SK-N-SH (cell line): ENCODE measurements around the gene STK4. TPM values are rescaled to one million over a fixed set of nuclear protein-coding genes. Genes with fewer than 3 reads are reported as not detected.

Experiments
- CTCF ChIA-PET: fragments of 300-600, 350-600 bp; formaldehyde crosslinking; extraction: SDS; loops from one replicate; lab custom pipeline; 2021; lab: Yijun Ruan, JAX
- POLR2A ChIA-PET: fragments of 350-600 bp; sonication (Branson Sonifier 250); formaldehyde crosslinking; extraction: SDS; loops from one replicate; lab custom pipeline; 2020; ENCODE audit warnings: antibody characterized with exemption, inconsistent platforms; lab: Yijun Ruan, JAX
- DNase-seq: peaks from one replicate; pipeline ENCODE4 v3.0.0; 2012
- H2AFZ ChIP-seq: fragments of 200-600 bp; sonication (generic); 2 replicates; pipeline ENCODE4 v1.8.1; 2016; ENCODE audit warnings: antibody characterized with exemption, mild to moderate bottlenecking, low read depth
- H3F3A ChIP-seq: fragments of 200-600 bp; sonication (generic); replicated peaks from 2 replicates; pipeline ENCODE3; 2016; ENCODE audit warnings: antibody characterized with exemption, mild to moderate bottlenecking; ENCODE audit not compliant: insufficient read depth
- H3K27ac ChIP-seq, 2 experiments: fragments of 200-500 bp in 1 of 2; fragments of 200-600 bp in 1 of 2; sonication (Bioruptor generic) in 1 of 2; sonication (generic), shearing (Covaris generic) in 1 of 2; 2 replicates each; pipeline versions ENCODE4 v1.5.1 to v1.6.1; 2014 to 2016; ENCODE audit warnings: low read depth in 2 of 2, inconsistent platforms in 1 of 2, low read length in 1 of 2, mild to moderate bottlenecking in 1 of 2, mixed read lengths in 1 of 2
- H3K27me3 ChIP-seq: fragments of 200-600 bp; sonication (generic), shearing (Covaris generic); 2 replicates; pipeline ENCODE4 v1.6.1; 2016; ENCODE audit warnings: mixed run types; ENCODE audit not compliant: insufficient read depth
- H3K36me3 ChIP-seq, 2 experiments: fragments of 200-500 bp in 1 of 2; fragments of 200-600 bp in 1 of 2; sonication (Bioruptor generic) in 1 of 2; sonication (generic) in 1 of 2; replicated peaks in 1 of 2; 2 replicates each; pipeline versions ENCODE3 to v1.5.1; 2014 to 2016; ENCODE audit warnings: low read length in 1 of 2, mild to moderate bottlenecking in 1 of 2; ENCODE audit not compliant: insufficient read depth in 2 of 2, control insufficient read depth in 1 of 2
- H3K4me1 ChIP-seq, 2 experiments: fragments of 200-500 bp in 1 of 2; fragments of 200-600 bp in 1 of 2; sonication (Bioruptor generic) in 1 of 2; sonication (generic), shearing (Covaris generic) in 1 of 2; 2 replicates each; pipeline versions ENCODE4 v1.5.1 to v1.6.1; 2014 to 2016; ENCODE audit warnings: low read depth in 1 of 2, low read length in 1 of 2, mixed run types in 1 of 2; ENCODE audit not compliant: insufficient read depth in 2 of 2, control insufficient read depth in 1 of 2
- H3K4me2 ChIP-seq: fragments of 200-600 bp; sonication (generic), shearing (Covaris generic); 2 replicates; pipeline ENCODE4 v1.6.1; 2017; ENCODE audit warnings: mixed run types
- H3K4me3 ChIP-seq, 2 experiments: fragments of 200-500 bp in 1 of 2; fragments of 200-600 bp in 1 of 2; sonication (Bioruptor generic) in 1 of 2; sonication (generic), shearing (Covaris generic) in 1 of 2; 2 replicates each; pipeline versions ENCODE4 v1.5.1 to v1.8.1; 2014 to 2016; ENCODE audit warnings: low read depth in 2 of 2, inconsistent platforms in 1 of 2, low read length in 1 of 2, mild to moderate bottlenecking in 1 of 2, mixed read lengths in 1 of 2, moderate library complexity in 1 of 2
- H3K79me2 ChIP-seq: fragments of 200-600 bp; sonication (generic); 2 replicates; pipeline ENCODE4 v1.8.1; 2017; ENCODE audit warnings: mild to moderate bottlenecking; ENCODE audit not compliant: insufficient read depth
- H3K9ac ChIP-seq: fragments of 200-600 bp; sonication (generic); 2 replicates; pipeline ENCODE4 v1.6.1; 2017; ENCODE audit warnings: mixed run types
- H3K9me2 ChIP-seq: fragments of 200-600 bp; sonication (generic); 2 replicates; pipeline ENCODE4 v1.6.1; 2017; ENCODE audit warnings: mixed run types
- H3K9me3 ChIP-seq: fragments of 200-600 bp; sonication (generic); 2 replicates; pipeline ENCODE4 v1.6.1; 2017; ENCODE audit warnings: mixed run types, mild to moderate bottlenecking, moderate library complexity
- H4K20me1 ChIP-seq: fragments of 200-600 bp; sonication (generic); 2 replicates; pipeline ENCODE4 v1.6.1; 2017; ENCODE audit warnings: mild to moderate bottlenecking, mixed run types; ENCODE audit not compliant: insufficient read depth
- FOXM1 ChIP-seq: IDR thresholded peaks from 2 replicates; pipeline ENCODE4 v1.4.0; 2012; ENCODE audit warnings: low read depth, mild to moderate bottlenecking
- JUND ChIP-seq: IDR thresholded peaks from 2 replicates; pipeline ENCODE4 v1.4.0; 2012
- MEF2A ChIP-seq: IDR thresholded peaks from 2 replicates; pipeline ENCODE4 v1.4.0; 2012; ENCODE audit warnings: low read depth, borderline replicate concordance
- MXI1 ChIP-seq: IDR thresholded peaks from 2 replicates; pipeline ENCODE4 v1.6.1; 2012; ENCODE audit warnings: mild to moderate bottlenecking, low read depth, low read length, improper control_type of control experiment
- NFIC ChIP-seq: IDR thresholded peaks from 2 replicates; pipeline ENCODE4 v1.4.0; 2012; ENCODE audit warnings: borderline replicate concordance
- RXRA ChIP-seq: IDR thresholded peaks from 2 replicates; pipeline ENCODE4 v1.4.0; 2012; ENCODE audit warnings: low read depth, mild to moderate bottlenecking, borderline replicate concordance
- SMC3 ChIP-seq: IDR thresholded peaks from 2 replicates; pipeline ENCODE4 v1.6.1; 2012; ENCODE audit warnings: low read depth, low read length, improper control_type of control experiment
- TAF1 ChIP-seq: IDR thresholded peaks from 2 replicates; pipeline ENCODE4 v1.6.1; 2012; ENCODE audit warnings: low read depth, mild to moderate bottlenecking, low read length, moderate library complexity, borderline replicate concordance
- TCF12 ChIP-seq: IDR thresholded peaks from 2 replicates; pipeline ENCODE4 v1.4.0; 2012
- YY1 ChIP-seq: IDR thresholded peaks from 2 replicates; pipeline ENCODE4 v1.4.0; 2012; ENCODE audit warnings: low read depth, mild to moderate bottlenecking
- WGBS: methylation state at CpG from one replicate; pipeline ENCODE4 v1.1.6; 2017; ENCODE audit warnings: low lambda C conversion rate; 5-methylcytosine and 5-hydroxymethylcytosine counted together
- polyA plus RNA-seq, 3 experiments: library from polyadenylated mRNA; depleted of rRNA; stranded (reverse); fragments of >200 nt; gene quantifications; 2 replicates each; pipeline ENCODE4 v1.2.3, GENCODE V29; 2012
- TF ChIP-seq, protein P1 (sequence below): fragments of 150-350 bp; IDR thresholded peaks from 2 replicates; pipeline ENCODE4 v1.6.1; 2016; ENCODE audit warnings: mild to moderate bottlenecking, low read depth, low read length
- TF ChIP-seq, protein P2 (sequence below): IDR thresholded peaks from 2 replicates; pipeline ENCODE4 v1.4.0; 2012; ENCODE audit warnings: low read depth, borderline replicate concordance
- TF ChIP-seq, protein P3 (sequence below): IDR thresholded peaks from 2 replicates; pipeline ENCODE4; 2012

STK4 gene
- polyA plus RNA-seq, 1 of the 3 experiments (the other 2 are of a cell fraction) = 11.4 TPM

DNA sequence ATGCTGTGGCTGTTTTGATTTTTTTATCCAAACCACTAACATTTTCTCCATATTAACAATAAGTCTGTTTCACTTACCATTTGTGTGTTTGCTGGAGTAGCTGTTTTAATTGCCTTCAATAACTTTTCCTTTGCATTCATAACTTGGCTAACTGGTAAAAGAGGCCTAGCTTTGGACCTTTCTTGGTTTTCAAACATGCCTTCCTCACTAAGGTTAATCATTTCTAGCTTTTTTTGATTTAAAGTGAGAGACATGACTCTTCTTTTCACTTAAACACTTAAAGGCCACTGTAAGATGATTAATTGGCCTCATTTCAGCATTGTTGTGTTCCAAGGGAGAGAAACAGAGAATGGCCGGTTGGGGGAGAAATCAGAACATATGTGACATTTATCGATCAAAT lies 155.1 kb downstream of the STK4 start:
- POLR2A ChIA-PET = no interaction called here
- CTCF ChIA-PET = interaction anchor here (1.1 to 1.5 kb wide), 2 partner anchors 8 to 170 kb away, joined by 3 to 4 read pairs; no protein-coding TSS in a partner anchor

DNA sequence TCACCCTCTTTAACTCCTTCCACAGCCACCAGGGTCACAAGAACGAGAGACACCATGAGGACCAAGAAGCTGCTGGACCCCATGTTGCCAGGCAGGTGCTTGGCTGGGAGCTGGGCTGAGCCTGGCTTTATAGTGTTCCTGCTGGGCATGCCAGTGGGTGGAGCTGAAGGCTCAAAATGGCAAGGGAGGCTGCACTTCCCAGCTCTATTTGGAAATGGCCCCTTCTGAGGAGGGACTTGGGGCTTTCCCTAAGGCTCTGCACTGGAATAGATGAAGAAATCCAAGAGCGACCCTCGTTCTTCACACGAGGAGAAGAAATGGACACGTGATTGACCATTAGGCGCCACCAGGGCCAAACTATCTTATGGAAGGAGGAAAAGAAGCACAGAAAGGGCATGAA lies 158.1 kb downstream of the STK4 start, which contains the start of gene WFDC12:
TSS of gene WFDC12 (minus strand) at position 101 of the 400 bp plus-strand sequence. CDS start at position 83, 18 bp downstream.
- CTCF ChIA-PET = interaction anchor here (2.1 kb wide), 1 partner anchor 28 kb away, joined by 5 read pairs; no protein-coding TSS in a partner anchor

More for the DNA sequence above, 155.1 kb downstream of the STK4 start:
- TF ChIP-seq TCF12 (no peak), MXI1 (no peak), YY1 (no peak)
- TF ChIP-seq, protein P1, sequence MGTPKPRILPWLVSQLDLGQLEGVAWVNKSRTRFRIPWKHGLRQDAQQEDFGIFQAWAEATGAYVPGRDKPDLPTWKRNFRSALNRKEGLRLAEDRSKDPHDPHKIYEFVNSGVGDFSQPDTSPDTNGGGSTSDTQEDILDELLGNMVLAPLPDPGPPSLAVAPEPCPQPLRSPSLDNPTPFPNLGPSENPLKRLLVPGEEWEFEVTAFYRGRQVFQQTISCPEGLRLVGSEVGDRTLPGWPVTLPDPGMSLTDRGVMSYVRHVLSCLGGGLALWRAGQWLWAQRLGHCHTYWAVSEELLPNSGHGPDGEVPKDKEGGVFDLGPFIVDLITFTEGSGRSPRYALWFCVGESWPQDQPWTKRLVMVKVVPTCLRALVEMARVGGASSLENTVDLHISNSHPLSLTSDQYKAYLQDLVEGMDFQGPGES = no peak
- 23% methylated on average over 2 of the region's 2 CpGs for WGBS
- Histone ChIP-seq H2AFZ (no peak overlapping the region), H3K9me3 (no peaks in the 10 kb centered on the region), H3K27ac (no peak overlapping the region), H3F3A (no peaks in the 10 kb centered on the region), H3K79me2 (no peaks in the 10 kb centered on the region), H3K4me3 (no peak overlapping the region), H4K20me1 (no peaks in the 10 kb centered on the region), H3K27me3 (peaks cover 8% of the 10 kb centered on the region; the same call in 1 of the 2 replicates), H3K36me3 (no peaks in the 10 kb centered on the region), H3K9me2 (no peaks in the 10 kb centered on the region), H3K4me1 (no peaks in the 10 kb centered on the region), H3K4me2 (no peak overlapping the region), H3K9ac (no peak overlapping the region)
- no peak for DNase-seq

More for the DNA sequence above, 158.1 kb downstream of the STK4 start, which contains the start of gene WFDC12:
- Histone ChIP-seq H3K27ac (no peak within 1 kb of the TSS), H3K4me3 (no peak within 1 kb of the TSS), H3K27me3 (peaks cover 13% of the 10 kb centered on the region; the same call in 1 of the 2 replicates), H3F3A (no peaks in the 10 kb centered on the region), H3K9me3 (no peaks in the 10 kb centered on the region), H3K9me2 (no peaks in the 10 kb centered on the region), H4K20me1 (no peaks in the 10 kb centered on the region), H3K79me2 (no peaks in the 10 kb centered on the region), H3K4me1 (no peaks in the 10 kb centered on the region), H2AFZ (no peak within 1 kb of the TSS), H3K36me3 (no peaks in the 10 kb centered on the region), H3K4me2 (no peak within 1 kb of the TSS), H3K9ac (no peak within 1 kb of the TSS)
- no peak for DNase-seq
- TF ChIP-seq, protein P2, sequence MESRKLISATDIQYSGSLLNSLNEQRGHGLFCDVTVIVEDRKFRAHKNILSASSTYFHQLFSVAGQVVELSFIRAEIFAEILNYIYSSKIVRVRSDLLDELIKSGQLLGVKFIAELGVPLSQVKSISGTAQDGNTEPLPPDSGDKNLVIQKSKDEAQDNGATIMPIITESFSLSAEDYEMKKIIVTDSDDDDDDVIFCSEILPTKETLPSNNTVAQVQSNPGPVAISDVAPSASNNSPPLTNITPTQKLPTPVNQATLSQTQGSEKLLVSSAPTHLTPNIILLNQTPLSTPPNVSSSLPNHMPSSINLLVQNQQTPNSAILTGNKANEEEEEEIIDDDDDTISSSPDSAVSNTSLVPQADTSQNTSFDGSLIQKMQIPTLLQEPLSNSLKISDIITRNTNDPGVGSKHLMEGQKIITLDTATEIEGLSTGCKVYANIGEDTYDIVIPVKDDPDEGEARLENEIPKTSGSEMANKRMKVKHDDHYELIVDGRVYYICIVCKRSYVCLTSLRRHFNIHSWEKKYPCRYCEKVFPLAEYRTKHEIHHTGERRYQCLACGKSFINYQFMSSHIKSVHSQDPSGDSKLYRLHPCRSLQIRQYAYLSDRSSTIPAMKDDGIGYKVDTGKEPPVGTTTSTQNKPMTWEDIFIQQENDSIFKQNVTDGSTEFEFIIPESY = no peak
- TF ChIP-seq SMC3 (no peak), FOXM1 (no peak), JUND (no peak), NFIC (no peak), TCF12 (no peak), MEF2A (no peak), RXRA (no peak), TAF1 (no peak)
- TF ChIP-seq, protein P3, sequence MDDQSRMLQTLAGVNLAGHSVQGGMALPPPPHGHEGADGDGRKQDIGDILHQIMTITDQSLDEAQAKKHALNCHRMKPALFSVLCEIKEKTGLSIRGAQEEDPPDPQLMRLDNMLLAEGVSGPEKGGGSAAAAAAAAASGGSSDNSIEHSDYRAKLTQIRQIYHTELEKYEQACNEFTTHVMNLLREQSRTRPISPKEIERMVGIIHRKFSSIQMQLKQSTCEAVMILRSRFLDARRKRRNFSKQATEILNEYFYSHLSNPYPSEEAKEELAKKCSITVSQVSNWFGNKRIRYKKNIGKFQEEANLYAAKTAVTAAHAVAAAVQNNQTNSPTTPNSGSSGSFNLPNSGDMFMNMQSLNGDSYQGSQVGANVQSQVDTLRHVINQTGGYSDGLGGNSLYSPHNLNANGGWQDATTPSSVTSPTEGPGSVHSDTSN = no peak
- POLR2A ChIA-PET = no interaction called here
- 27% methylated on average over 6 of the region's 6 CpGs for WGBS
